Right forelimb (tissue), 1 donor: Measurements from ENCODE around the gene CTXND2.
"Not testable (repeated sequence)": the region's sequence is repeated elsewhere in the genome, so short reads cannot be mapped to it uniquely, and the experiment has no call there.

Experiments
- DNase-seq: peaks from one replicate; pipeline ENCODE4 v3.0.0-alpha.2; 2018

The CTXND2 gene

DNA sequence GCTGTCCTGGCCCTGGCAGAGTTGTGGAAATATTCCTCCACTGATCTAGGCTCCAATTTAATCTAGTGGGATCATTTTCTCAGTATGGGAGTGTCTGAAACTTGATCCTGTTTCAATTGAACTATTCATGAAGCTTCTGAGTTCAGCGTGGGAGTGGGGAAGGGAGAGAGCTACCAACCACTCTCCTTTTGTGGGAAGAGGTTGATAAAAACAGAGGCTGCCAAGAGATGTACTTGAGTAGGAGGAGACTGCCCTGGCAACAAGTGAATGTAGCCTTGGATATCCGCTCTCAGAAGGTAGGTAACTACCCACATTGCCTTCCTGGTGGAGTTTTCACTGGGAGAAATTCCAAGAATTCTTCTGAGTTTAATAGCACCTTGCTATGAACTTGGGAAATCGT lies at the start of gene CTXND2:
CTXND2 (plus strand) TSS at position 119 of the 400 bp plus-strand sequence. CDS start 25,179 bp downstream, outside the sequence.
- no peak for DNase-seq

- DNase-seq: not testable (repeated sequence)
Observed at GRCh38 chr1:150840850-150841249, 46.1 kb upstream of the CTXND2 start.

- no peak for DNase-seq
Observed at GRCh38 chr1:150841626-150842025, 45.3 kb upstream of the CTXND2 start.

- DNase-seq: no peak
Observed at GRCh38 chr1:150842343-150842742, 44.6 kb upstream of the CTXND2 start.

GRCh38 chr1:150842964-150843363 lies 44.0 kb upstream of the CTXND2 start:
- DNase-seq: no peak

DNA sequence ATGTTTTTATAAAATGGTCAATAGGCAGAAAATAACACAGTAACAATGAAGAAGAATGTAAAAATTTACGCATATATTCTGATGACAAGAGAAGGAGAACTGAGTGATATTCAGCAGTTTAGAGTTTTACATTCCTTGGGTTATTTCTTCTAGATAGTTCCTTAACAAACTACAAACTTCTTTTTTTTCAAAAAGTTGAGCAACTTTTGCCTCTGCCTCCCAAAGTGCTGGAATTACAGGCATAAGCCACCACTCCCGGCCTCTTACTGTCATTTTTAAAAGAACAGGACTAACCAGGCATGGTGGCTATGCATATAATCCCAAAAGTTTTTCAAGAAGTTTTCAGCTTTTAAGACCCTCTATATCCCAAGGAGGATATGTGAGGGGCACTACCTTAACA lies 43.5 kb upstream of the CTXND2 start:
- no peak for DNase-seq

- no peak for DNase-seq
Observed at GRCh38 chr1:150846473-150847146, 40.3 kb upstream of the CTXND2 start.

DNA sequence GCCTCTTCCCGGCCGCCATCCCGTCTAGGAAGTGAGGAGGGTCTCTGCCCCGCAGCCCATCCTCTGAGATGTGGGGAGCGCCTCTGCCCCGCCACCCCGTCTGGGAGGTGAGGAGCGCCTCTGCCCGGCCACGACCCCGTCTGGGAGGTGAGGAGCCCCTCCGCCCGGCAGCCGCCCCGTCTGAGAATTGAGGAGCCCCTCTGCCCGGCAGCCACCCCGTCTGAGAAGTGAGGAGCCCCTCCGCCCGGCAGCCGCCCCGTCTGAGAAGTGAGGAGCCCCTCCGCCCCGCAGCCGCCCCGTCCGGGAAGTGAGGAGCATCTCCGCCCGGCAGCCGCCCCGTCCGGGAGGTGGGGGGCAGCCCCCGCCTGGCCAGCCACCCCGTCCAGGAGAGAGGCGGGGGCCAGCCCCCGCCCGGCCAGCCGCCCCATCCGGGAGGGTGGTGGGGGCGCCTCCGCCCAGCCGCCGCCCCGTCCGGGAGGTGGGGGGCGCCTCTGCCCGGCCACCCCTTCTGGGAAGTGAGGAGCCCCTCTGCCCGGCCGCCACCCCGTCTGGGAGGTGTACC lies 36.1 kb upstream of the CTXND2 start:
- DNase-seq: not testable (repeated sequence)

DNA sequence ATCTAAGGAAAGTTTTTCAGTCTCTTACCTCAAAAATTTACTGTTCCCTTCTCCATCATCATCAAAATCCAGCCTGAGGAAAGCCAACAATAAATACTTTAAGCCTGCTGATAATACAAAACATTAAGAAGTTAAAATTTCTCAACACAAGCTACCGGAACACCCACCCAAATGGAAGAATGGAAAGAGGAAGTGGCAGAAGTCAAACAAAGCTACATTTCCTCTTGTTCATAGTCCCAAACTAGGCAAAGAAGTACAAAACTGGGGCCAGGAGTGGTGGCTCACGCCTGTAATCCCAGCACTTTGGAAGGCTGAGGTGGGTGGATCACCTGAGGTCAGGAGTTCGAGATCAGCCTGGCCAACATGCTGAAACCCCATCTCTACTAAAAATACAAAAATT lies 34.2 kb upstream of the CTXND2 start:
- DNase-seq: not testable (repeated sequence)

- DNase-seq: no peak
Observed at GRCh38 chr1:150863724-150864123, 23.2 kb upstream of the CTXND2 start.

- DNase-seq: not testable (repeated sequence)
Observed at GRCh38 chr1:150864200-150864599, 22.7 kb upstream of the CTXND2 start.

DNA sequence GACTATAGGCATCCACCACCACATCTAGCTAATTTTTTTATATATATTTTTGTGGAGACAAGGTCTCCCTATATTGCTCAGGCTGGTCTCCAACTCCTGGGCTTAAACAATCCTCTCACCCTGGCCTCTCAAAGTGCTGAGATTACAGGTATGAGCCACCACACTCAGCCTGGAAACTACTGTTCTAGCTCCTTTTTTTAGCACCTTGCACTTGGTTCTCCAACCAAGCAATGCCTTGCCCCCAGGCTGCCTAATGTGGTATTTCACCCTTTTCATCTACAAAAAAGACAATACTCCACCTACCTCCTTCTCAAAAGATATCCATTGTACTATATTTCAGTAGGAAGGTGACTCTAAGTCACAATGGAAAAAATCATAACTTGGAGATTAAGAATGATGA lies 17.3 kb upstream of the CTXND2 start:
- no peak for DNase-seq

GRCh38 chr1:150872572-150872971 lies 14.4 kb upstream of the CTXND2 start:
- DNase-seq: no peak

- DNase-seq: no peak
Observed at GRCh38 chr1:150873521-150873920, 13.4 kb upstream of the CTXND2 start.

DNA sequence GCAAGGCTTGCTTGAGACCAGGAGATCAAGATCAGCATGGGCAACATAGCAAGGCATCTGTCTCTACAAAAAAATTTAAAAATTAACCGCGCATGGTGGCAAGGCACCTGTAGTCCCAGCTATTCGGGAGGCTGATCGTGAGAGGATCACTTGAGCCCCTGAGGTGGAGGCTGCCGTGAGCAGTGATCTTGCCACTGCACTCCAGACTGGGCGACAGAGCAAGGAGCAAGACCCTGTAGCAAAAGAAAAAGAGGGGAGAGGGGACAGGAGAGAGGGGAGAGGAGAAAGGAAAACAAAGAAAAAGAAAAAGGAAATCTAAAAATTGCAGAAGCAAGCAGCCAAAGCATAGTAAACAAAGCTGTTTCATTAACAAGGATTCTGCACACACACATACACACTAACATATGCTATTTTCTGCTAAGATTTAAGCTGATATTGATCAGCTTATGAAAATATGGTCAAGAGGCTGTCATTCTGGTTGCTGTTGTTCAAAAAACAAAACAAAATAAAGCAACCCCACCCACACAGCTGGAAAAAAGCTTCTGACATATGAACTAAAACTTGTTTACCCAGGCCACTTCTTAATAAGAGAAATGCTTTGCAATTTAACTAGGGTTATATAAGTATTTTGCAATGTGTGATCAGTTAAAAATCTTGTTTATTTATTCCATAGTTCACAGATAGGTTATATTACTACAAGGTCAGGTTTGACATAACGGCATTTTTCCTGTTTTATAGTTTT lies 12.3 kb upstream of the CTXND2 start:
- no peak for DNase-seq

GRCh38 chr1:150875197-150876118 lies 11.5 kb upstream of the CTXND2 start:
- DNase-seq: no peak

- no peak for DNase-seq
Observed at GRCh38 chr1:150876119-150876454, 10.8 kb upstream of the CTXND2 start.

GRCh38 chr1:150878931-150879330 lies 8.0 kb upstream of the CTXND2 start:
- not testable (repeated sequence) for DNase-seq

- DNase-seq: no peak
Observed at GRCh38 chr1:150881331-150882070, 5.4 kb upstream of the CTXND2 start.

GRCh38 chr1:150883121-150883520 lies 3.8 kb upstream of the CTXND2 start:
- DNase-seq: not testable (repeated sequence)

- DNase-seq: no peak
Observed at GRCh38 chr1:150888727-150889126, 1.8 kb downstream of the CTXND2 start.

DNA sequence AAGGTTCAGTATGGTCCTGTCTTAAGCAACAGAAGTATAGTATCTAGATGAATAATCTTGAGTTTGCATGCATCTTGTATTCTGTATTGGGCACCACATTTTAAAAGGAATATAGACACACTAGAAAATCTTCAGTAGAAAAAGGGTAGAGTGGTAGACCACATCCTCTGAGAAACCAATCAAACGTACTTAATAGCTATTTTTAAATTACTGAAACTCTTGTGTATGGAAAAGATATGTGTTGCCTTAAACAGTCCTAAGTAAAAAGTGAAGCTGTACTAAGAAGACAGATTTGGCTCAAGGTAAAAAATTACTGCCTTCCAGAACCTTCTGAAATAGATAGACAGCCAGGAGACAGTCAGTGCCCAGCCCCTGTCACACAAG lies 3.1 kb downstream of the CTXND2 start:
- DNase-seq: no peak
